Endothelial cell of umbilical vein (primary cell): ENCODE measurements around the gene EED.

Experiments
- FOS ChIP-seq: IDR thresholded peaks from 2 replicates; pipeline ENCODE4 v1.6.1; 2011; ENCODE audit warnings: mild to moderate bottlenecking, low read length, moderate library complexity, borderline replicate concordance; ENCODE audit not compliant: insufficient read depth
- MYC ChIP-seq: IDR thresholded peaks from one replicate; pipeline ENCODE4 v1.6.1; 2011; ENCODE audit warnings: mild to moderate bottlenecking, low read depth, low read length
- POLR2A ChIP-seq: IDR thresholded peaks from 2 replicates; pipeline ENCODE4 v1.6.1; 2012; ENCODE audit warnings: low read depth, mild to moderate bottlenecking, control low read depth, low read length
- POLR2AphosphoS5 ChIP-seq: IDR thresholded peaks from 2 replicates; pipeline ENCODE4 v1.6.1; 2012; ENCODE audit warnings: low read depth, mild to moderate bottlenecking, control low read depth, low read length, moderate library complexity; ENCODE audit not compliant: insufficient read depth
- TF ChIP-seq, protein P1 (sequence below), 2 donors: IDR thresholded peaks; 1 replicate in 1 of 2; 2 replicates in 1 of 2; pipeline ENCODE4 v1.5.1; 2011; ENCODE audit warnings: low read length in 2 of 2, mild to moderate bottlenecking in 2 of 2, moderate library complexity in 2 of 2, control low read depth in 1 of 2, inconsistent platforms in 1 of 2, low read depth in 1 of 2; ENCODE audit not compliant: insufficient read depth in 1 of 2; ENCODE audit errors: extremely low read depth in 1 of 2

DNA sequence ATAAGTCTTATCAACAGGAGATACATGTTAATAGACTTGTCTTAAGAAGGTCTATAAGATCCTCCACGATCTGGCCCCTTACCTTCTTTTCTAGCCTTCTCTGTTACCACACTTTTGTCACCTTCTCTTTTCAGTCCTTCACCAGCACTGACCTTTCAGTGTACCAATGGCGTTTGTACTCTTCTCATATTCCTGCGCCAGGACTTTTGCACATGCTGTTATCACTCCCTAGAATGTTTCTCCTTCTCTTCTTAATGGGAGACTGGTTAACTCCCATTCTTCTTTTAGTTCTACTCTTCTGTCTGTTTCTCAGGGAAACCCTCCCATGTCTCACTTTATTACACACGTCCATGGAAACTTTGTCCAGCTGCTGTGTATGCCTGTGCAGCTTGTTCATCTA is 4.4 kb upstream of the EED start:
- TF ChIP-seq, protein P1, sequence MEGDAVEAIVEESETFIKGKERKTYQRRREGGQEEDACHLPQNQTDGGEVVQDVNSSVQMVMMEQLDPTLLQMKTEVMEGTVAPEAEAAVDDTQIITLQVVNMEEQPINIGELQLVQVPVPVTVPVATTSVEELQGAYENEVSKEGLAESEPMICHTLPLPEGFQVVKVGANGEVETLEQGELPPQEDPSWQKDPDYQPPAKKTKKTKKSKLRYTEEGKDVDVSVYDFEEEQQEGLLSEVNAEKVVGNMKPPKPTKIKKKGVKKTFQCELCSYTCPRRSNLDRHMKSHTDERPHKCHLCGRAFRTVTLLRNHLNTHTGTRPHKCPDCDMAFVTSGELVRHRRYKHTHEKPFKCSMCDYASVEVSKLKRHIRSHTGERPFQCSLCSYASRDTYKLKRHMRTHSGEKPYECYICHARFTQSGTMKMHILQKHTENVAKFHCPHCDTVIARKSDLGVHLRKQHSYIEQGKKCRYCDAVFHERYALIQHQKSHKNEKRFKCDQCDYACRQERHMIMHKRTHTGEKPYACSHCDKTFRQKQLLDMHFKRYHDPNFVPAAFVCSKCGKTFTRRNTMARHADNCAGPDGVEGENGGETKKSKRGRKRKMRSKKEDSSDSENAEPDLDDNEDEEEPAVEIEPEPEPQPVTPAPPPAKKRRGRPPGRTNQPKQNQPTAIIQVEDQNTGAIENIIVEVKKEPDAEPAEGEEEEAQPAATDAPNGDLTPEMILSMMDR (IDR thresholded peaks at IDR 0.05; ENCODE audit: extremely low read depth in 1 of 2, insufficient read depth in 1 of 2, low read depth in 1 of 2, low read length in 2 of 2), result no peak
- TF ChIP-seq MYC (no peak), POLR2A (no peak), POLR2AphosphoS5 (no peak), FOS (no peak)
